ENCODE data around the gene CHRM1. TPM values are rescaled to one million over a fixed set of nuclear protein-coding genes. Genes with fewer than 3 reads are reported as not detected.

CHRM1 gene
- total RNA-seq, 1 experiment from 2014 or later, result not detected

DNA sequence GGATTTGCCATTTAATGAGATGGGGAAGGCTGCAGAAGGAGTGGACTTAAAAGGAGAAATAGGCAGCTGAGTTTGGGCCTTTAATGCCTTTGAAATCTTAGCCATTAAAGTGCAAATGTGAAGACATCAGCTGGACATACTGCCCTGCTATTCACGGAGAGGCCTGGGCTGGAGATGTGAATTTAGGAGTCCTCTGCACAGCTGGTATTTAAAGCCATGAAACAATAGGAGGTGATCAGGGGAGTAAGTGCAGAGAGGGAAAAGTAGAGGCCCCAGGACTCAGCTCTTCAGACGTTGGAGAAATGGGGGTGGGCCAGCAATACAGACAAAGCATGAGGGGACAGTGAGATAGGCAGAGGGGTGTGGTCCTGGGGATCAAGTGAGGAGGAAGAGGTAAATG lies 23.9 kb downstream of the CHRM1 start:
- no peak for ATAC-seq
- intact Hi-C loops (cut with micrococcal nuclease), result no loop called here
- Histone ChIP-seq H3F3A (ENCODE audit: low read length, unreplicated experiment) (no peaks in the 10 kb centered on the region), H3K79me2 (ENCODE audit: low read length) (no peaks in the 10 kb centered on the region), H3K4me2 (ENCODE audit: low read length) (no peak overlapping the region), H4K20me1 (ENCODE audit: low read length) (no peaks in the 10 kb centered on the region), H2AFZ (ENCODE audit: low read length) (no peak overlapping the region), H3K27ac (ENCODE audit: low read length) (no peak overlapping the region), H3K9me3 (ENCODE audit: low read length) (no peaks in the 10 kb centered on the region), H3K4me3 (ENCODE audit: low read length) (no peak overlapping the region), H3K27me3 (ENCODE audit: low read length) (no peaks in the 10 kb centered on the region), H3K4me1 (ENCODE audit: insufficient read depth, low read length) (no peaks in the 10 kb centered on the region), H3K9ac (ENCODE audit: low read length) (no peak overlapping the region), H3K9me2 (replicated peaks; ENCODE audit: low read length) (no peaks in the 10 kb centered on the region), H3K36me3 (ENCODE audit: low read depth, low read length) (no peaks in the 10 kb centered on the region)
- no TSS peak for BruUV-seq (replicated peaks)
- TF ChIP-seq EZH2 (IDR thresholded peaks at IDR 0.05; ENCODE audit: low read length, unreplicated experiment) (no peak), EZH2phosphoT487 (IDR thresholded peaks at IDR 0.05; ENCODE audit: borderline replicate concordance, low read length) (no peak)
- TF ChIP-seq, protein P1, sequence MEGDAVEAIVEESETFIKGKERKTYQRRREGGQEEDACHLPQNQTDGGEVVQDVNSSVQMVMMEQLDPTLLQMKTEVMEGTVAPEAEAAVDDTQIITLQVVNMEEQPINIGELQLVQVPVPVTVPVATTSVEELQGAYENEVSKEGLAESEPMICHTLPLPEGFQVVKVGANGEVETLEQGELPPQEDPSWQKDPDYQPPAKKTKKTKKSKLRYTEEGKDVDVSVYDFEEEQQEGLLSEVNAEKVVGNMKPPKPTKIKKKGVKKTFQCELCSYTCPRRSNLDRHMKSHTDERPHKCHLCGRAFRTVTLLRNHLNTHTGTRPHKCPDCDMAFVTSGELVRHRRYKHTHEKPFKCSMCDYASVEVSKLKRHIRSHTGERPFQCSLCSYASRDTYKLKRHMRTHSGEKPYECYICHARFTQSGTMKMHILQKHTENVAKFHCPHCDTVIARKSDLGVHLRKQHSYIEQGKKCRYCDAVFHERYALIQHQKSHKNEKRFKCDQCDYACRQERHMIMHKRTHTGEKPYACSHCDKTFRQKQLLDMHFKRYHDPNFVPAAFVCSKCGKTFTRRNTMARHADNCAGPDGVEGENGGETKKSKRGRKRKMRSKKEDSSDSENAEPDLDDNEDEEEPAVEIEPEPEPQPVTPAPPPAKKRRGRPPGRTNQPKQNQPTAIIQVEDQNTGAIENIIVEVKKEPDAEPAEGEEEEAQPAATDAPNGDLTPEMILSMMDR (conservative IDR thresholded peaks at IDR 0.05; ENCODE audit: low read depth, low read length), result no peak
- POLR2A ChIA-PET (ENCODE audit: unreplicated experiment), result no interaction called here
- CTCF ChIA-PET, result no interaction called here
- no peak for DNase-seq

DNA sequence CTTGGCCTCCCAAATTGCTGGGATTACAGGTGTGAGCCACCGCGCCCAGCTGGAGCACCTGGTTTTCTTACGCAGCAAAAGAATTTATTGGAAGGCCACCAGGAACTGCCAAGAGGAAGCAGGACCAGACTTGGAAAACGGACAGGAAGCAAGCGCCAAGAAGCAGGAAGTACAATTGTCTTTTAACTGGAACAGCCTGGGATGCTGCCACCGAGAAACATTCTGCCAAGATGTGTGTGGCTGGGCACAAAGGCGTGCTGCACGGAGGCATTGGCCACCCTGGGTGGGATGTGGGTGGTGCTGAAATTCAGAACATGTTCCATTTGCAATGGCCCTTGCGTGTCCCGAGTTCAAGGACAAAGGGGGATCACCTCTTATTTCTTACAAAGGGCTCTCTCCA lies 25.1 kb downstream of the CHRM1 start:
- POLR2A ChIA-PET (ENCODE audit: unreplicated experiment), result no interaction called here
- intact Hi-C loops (cut with micrococcal nuclease), result no loop called here
- ATAC-seq (peak; percentile 11; the same call in 1 of the 2 replicates), DNase-seq (peak; percentile 22)
- H3K9me2 ChIP-seq (replicated peaks; ENCODE audit: low read length), result no peaks in the 10 kb centered on the region
- BruUV-seq (replicated peaks), result no TSS peak
- H3K27ac ChIP-seq (ENCODE audit: low read length), result no peak overlapping the region
- no peaks in the 10 kb centered on the region for H3K27me3 ChIP-seq (ENCODE audit: low read length)
- CTCF ChIA-PET, result no interaction called here
- no peak overlapping the region for H3K4me2 ChIP-seq (ENCODE audit: low read length)
- H3K4me1 ChIP-seq (ENCODE audit: insufficient read depth, low read length), result no peaks in the 10 kb centered on the region
- no peaks in the 10 kb centered on the region for H4K20me1 ChIP-seq (ENCODE audit: low read length)
- H3K36me3 ChIP-seq (ENCODE audit: low read depth, low read length), result no peaks in the 10 kb centered on the region
- H3K9ac ChIP-seq (ENCODE audit: low read length), result no peak overlapping the region
- no peak overlapping the region for H3K4me3 ChIP-seq (ENCODE audit: low read length)
- no peaks in the 10 kb centered on the region for H3K79me2 ChIP-seq (ENCODE audit: low read length)
- TF ChIP-seq EZH2phosphoT487 (IDR thresholded peaks at IDR 0.05; ENCODE audit: borderline replicate concordance, low read length), result no peak
- no peak for TF ChIP-seq EZH2 (IDR thresholded peaks at IDR 0.05; ENCODE audit: low read length, unreplicated experiment)
- TF ChIP-seq, protein P1 (conservative IDR thresholded peaks at IDR 0.05; ENCODE audit: low read depth, low read length), result no peak
- no peaks in the 10 kb centered on the region for H3K9me3 ChIP-seq (ENCODE audit: low read length)
- 0 out of 2 replicates have a peak overlapping the region, but pooled peaks have one; percentile 13 for H2AFZ ChIP-seq (ENCODE audit: low read length)
- no peaks in the 10 kb centered on the region for H3F3A ChIP-seq (ENCODE audit: low read length, unreplicated experiment)

DNA sequence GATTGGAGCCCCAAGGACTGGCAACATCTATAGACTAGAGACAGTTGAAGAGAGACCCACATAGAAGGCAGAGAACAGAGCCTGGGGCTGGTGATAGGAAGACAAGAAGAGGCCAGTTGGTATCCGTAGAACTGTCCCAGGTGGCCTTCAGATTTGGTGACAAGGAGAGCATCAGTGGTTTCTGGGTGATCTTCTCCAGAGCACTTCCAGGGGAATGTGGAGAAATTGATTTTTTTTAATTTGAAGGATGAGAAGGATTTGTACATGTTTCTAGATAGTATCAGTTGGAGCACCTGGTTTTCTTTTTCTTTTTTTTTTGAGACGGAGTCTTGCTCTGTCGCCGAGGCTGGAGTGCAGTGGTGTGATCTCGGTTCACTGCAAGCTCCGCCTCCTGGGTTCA lies 25.7 kb downstream of the CHRM1 start:
- no peaks in the 10 kb centered on the region for H4K20me1 ChIP-seq (ENCODE audit: low read length)
- H3K79me2 ChIP-seq (ENCODE audit: low read length), result no peaks in the 10 kb centered on the region
- H3K27me3 ChIP-seq (ENCODE audit: low read length), result no peaks in the 10 kb centered on the region
- no peaks in the 10 kb centered on the region for H3K9me2 ChIP-seq (replicated peaks; ENCODE audit: low read length)
- H3K4me1 ChIP-seq (ENCODE audit: insufficient read depth, low read length), result no peaks in the 10 kb centered on the region
- H3K27ac ChIP-seq (ENCODE audit: low read length), result no peak overlapping the region
- TF ChIP-seq EZH2 (IDR thresholded peaks at IDR 0.05; ENCODE audit: low read length, unreplicated experiment) (no peak), EZH2phosphoT487 (IDR thresholded peaks at IDR 0.05; ENCODE audit: borderline replicate concordance, low read length) (no peak)
- TF ChIP-seq, protein P1 (conservative IDR thresholded peaks at IDR 0.05; ENCODE audit: low read depth, low read length), result no peak
- H3K4me2 ChIP-seq (ENCODE audit: low read length), result no peak overlapping the region
- no peaks in the 10 kb centered on the region for H3K36me3 ChIP-seq (ENCODE audit: low read depth, low read length)
- BruUV-seq (replicated peaks), result no TSS peak
- ATAC-seq, result no peak
- H3K9ac ChIP-seq (ENCODE audit: low read length), result no peak overlapping the region
- CTCF ChIA-PET, result no interaction called here
- intact Hi-C loops (cut with micrococcal nuclease), result no loop called here
- no peak overlapping the region for H2AFZ ChIP-seq (ENCODE audit: low read length)
- no peak for DNase-seq
- H3F3A ChIP-seq (ENCODE audit: low read length, unreplicated experiment), result no peaks in the 10 kb centered on the region
- H3K9me3 ChIP-seq (ENCODE audit: low read length), result no peaks in the 10 kb centered on the region
- POLR2A ChIA-PET (ENCODE audit: unreplicated experiment), result interaction anchor here (0.6 kb wide), 1 partner anchor 54 kb away, joined by 3 read pairs; no protein-coding TSS in a partner anchor
- H3K4me3 ChIP-seq (ENCODE audit: low read length), result no peak overlapping the region
